GM13977 (cell line): ENCODE data around the gene RAPGEF3.

Experiments
- DNase-seq: peaks from one replicate; pipeline ENCODE4 v3.0.0; 2012; ENCODE audit warnings: low spot score
- CTCF ChIP-seq: IDR thresholded peaks from 2 replicates; pipeline ENCODE4 v1.5.1; 2012; ENCODE audit warnings: mild to moderate bottlenecking, control low read depth; ENCODE audit not compliant: insufficient read depth; ENCODE audit errors: extremely low read depth, missing control alignments
- in situ Hi-C: fragments of 300-500 bp; cut with MboI; formaldehyde crosslinking; loops from one replicate; pipeline ENCODE4 v1.12.0; 2022; ENCODE audit warnings: low sequenced_read_pairs, low pct_unique_long_range_greater_than_20kb, mixed read lengths, inconsistent platforms; ENCODE audit not compliant: unreplicated experiment

Gene RAPGEF3

DNA sequence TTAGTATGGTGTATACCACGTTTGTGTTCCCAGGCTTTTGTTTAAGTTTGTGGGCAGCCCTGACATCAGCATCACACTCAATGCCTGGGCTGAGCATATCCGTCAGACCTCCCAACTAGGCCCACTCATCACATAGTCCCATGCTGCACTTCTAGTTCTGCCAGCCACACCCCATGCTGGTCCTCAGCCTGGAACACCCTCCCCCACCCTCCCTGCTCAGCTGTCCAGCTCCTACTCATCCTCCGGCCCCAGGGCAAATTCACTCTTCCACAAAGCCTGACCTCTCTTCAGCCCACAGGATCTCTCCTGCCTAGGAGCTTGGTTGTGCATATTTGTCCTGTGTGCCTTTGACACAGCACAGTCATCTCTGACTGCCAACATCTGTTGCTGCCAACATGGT lies 29.4 kb downstream of the RAPGEF3 start:
- TF ChIP-seq CTCF = no peak
- in situ Hi-C loops = loop anchor here (25.0 kb wide), 1 partner anchor 433 kb away; the partner anchor contains the start of gene ASB8
- no peak for DNase-seq

GRCh38 chr12:47725893-47726292 lies 32.8 kb downstream of the RAPGEF3 start:
- DNase-seq = peak; percentile 69
- no peak for TF ChIP-seq CTCF
- in situ Hi-C loops = loop anchor here (25.0 kb wide), 1 partner anchor 436 kb away; the partner anchor contains the start of gene ASB8

- TF ChIP-seq CTCF = no peak
- DNase-seq = no peak
- in situ Hi-C loops = loop anchor here (25.0 kb wide), 1 partner anchor 437 kb away; the partner anchor contains the start of gene ASB8
Observed at GRCh38 chr12:47725091-47725772, 33.4 kb downstream of the RAPGEF3 start, which contains the start of gene ENDOU. Gene ENDOU (minus strand): TSS chr12:47725490. CDS start chr12:47725413, 77 bp downstream.

- in situ Hi-C loops = no loop called here
- no peak for DNase-seq
- TF ChIP-seq CTCF = no peak
Observed at GRCh38 chr12:47722941-47723631, 35.6 kb downstream of the RAPGEF3 start.

GRCh38 chr12:47722136-47722834 lies 36.4 kb downstream of the RAPGEF3 start:
- no peak for DNase-seq
- TF ChIP-seq CTCF = no peak
- in situ Hi-C loops = no loop called here

GRCh38 chr12:47721431-47721973 lies 37.2 kb downstream of the RAPGEF3 start:
- DNase-seq = no peak
- in situ Hi-C loops = no loop called here
- no peak for TF ChIP-seq CTCF
